PFSK-1 (cell line): ENCODE measurements around the gene DYNC1LI1.

Experiments used
- POLR2AphosphoS5 ChIP-seq: IDR thresholded peaks from 2 replicates; pipeline ENCODE4 v1.6.1; 2012; ENCODE audit warnings: low read depth, mild to moderate bottlenecking, control low read depth, low read length, moderate library complexity
- TAF1 ChIP-seq: IDR thresholded peaks from 2 replicates; pipeline ENCODE4 v1.6.1; 2012; ENCODE audit warnings: low read length, control low read depth, borderline replicate concordance; ENCODE audit not compliant: insufficient read depth
- TF ChIP-seq, protein P1 (sequence below), 2 experiments: IDR thresholded peaks; 2 replicates each; pipeline versions ENCODE4 v1.6.1 to v1.8.0; 2011 to 2012; ENCODE audit warnings: low read depth in 2 of 2, low read length in 2 of 2, control low read depth in 1 of 2, inconsistent platforms in 1 of 2, mild to moderate bottlenecking in 1 of 2, moderate library complexity in 1 of 2; ENCODE audit not compliant: insufficient read depth in 1 of 2

DNA sequence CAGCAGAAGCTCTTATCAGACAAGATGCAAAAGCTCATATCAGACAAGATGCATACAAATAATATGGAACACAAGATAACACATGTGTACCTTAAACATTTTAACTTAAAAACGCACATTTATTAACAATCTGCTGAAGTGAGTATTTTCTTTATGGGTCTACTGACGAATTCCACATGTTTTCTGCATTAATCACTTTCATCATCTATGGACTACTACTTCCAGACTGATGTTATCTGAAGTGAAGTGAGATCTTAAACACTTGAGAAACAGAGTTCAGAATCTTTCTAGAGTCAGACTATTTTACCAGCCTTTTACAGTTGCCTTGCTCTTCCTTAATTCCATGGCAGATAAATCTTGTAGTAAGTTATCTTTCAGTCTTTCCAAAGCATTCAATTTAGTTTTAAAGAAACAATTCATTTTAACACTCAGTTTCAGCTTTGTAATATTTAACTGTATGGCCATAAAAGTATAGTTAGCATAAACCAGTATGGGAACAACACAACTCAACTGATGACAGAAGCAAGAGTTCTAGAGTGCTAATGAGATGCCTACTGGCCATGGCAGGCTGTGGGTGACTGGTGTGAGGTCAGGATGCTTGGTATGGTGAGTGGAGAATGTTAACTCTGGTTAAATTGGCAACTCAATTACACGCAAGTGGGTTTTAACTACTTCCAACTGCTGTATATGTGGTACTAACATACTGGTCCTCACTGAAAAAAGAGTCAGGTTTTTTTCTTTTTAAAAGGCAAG lies 77.8 kb downstream of the DYNC1LI1 start:
- TF ChIP-seq POLR2AphosphoS5 (no peak), TAF1 (no peak)
- TF ChIP-seq, protein P1, sequence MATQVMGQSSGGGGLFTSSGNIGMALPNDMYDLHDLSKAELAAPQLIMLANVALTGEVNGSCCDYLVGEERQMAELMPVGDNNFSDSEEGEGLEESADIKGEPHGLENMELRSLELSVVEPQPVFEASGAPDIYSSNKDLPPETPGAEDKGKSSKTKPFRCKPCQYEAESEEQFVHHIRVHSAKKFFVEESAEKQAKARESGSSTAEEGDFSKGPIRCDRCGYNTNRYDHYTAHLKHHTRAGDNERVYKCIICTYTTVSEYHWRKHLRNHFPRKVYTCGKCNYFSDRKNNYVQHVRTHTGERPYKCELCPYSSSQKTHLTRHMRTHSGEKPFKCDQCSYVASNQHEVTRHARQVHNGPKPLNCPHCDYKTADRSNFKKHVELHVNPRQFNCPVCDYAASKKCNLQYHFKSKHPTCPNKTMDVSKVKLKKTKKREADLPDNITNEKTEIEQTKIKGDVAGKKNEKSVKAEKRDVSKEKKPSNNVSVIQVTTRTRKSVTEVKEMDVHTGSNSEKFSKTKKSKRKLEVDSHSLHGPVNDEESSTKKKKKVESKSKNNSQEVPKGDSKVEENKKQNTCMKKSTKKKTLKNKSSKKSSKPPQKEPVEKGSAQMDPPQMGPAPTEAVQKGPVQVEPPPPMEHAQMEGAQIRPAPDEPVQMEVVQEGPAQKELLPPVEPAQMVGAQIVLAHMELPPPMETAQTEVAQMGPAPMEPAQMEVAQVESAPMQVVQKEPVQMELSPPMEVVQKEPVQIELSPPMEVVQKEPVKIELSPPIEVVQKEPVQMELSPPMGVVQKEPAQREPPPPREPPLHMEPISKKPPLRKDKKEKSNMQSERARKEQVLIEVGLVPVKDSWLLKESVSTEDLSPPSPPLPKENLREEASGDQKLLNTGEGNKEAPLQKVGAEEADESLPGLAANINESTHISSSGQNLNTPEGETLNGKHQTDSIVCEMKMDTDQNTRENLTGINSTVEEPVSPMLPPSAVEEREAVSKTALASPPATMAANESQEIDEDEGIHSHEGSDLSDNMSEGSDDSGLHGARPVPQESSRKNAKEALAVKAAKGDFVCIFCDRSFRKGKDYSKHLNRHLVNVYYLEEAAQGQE (IDR thresholded peaks at IDR 0.05; ENCODE audit: insufficient read depth in 1 of 2, low read depth in 2 of 2, low read length in 2 of 2), result no peak
